ENCODE results near the gene APAF1.

- TF ChIP-seq GABPA (IDR thresholded peaks at IDR 0.05 in 1 of 2, conservative IDR thresholded peaks at IDR 0.05 in 1 of 2): no peak
- no peak for TF ChIP-seq CTCF (IDR thresholded peaks at IDR 0.05; ENCODE audit: low read depth, low read length, missing input control)
- peak; percentile 82 for TF ChIP-seq REST (IDR thresholded peaks at IDR 0.05)
These were observed at the start of gene APAF1, which contains the start of gene IKBIP for GRCh38 chr12:98644712-98645571.

Measured in liver (tissue), 3 donors.